ENCODE results near the gene GPR141. TPM values are rescaled to one million over a fixed set of nuclear protein-coding genes. Genes with fewer than 3 reads are reported as not detected.

Gene GPR141
- polyA plus RNA-seq, 1 donor (not counting 4 experiments of a cell fraction or from before 2014, with no cell fraction given) = not detected

DNA sequence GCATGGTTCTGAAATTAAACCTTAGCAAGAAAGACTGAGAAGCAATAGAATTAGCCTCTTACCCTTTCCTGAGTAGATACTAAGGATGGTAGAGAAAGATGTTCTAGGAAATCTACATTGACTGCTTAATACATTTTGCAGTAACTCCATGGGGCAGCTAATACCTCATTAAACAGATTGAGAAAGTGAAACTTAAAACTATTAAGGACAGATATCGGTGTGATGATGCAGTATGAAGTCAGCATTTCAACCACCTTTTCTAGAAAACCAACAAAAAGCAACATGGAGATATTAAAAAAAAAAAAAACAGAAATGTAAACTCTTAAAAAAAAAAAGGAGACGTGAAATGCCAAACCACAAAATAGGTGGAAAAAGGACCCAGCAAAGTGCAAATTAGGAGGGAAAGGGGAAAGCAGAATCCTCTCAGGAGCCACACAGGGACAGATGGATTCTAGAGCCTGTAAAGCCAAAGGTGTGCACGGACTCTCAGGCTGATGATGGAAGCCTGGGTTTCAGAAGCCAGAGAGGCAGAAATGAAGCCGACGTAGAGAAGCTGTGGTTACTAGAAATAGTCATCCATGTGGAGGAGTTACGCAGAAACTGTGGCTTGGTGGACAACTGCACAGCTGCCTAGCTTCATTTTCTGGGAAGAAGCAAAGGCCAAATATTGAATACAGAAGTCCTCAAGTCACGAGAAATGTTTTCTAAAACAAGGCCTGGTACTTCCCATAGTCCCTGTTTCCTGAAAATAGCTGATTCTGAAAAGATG is 38.1 kb upstream of the GPR141 start:
- Histone ChIP-seq H4K20me1 (ENCODE audit: control insufficient read depth, extremely low read depth, insufficient read depth, low read length) (no peaks in the 10 kb centered on the region), H3K79me2 (ENCODE audit: control insufficient read depth, insufficient read depth, low read length) (no peaks in the 10 kb centered on the region), H3K27ac (ENCODE audit: control insufficient read depth, insufficient read depth, low read length) (no peak overlapping the region), H3K9me1 (ENCODE audit: control insufficient read depth, extremely low read depth, insufficient read depth, low read length) (no peaks in the 10 kb centered on the region), H3K36me3 (ENCODE audit: control insufficient read depth in 2 of 2, extremely low read depth in 1 of 2, insufficient read depth in 2 of 2, low read length in 2 of 2) (no peaks in the 10 kb centered on the region), H2AFZ (ENCODE audit: control insufficient read depth, low read length) (no peak overlapping the region), H3K4me2 (ENCODE audit: control insufficient read depth, extremely low read depth, insufficient read depth, low read depth, low read length) (no peak overlapping the region), H3K9ac (ENCODE audit: control insufficient read depth, extremely low read depth, insufficient read depth, low read length) (no peak overlapping the region), H3K9me3 (ENCODE audit: control insufficient read depth, low read depth, low read length) (no peaks in the 10 kb centered on the region), H3K4me3 (ENCODE audit: control insufficient read depth in 2 of 3, extremely low read depth in 1 of 3, insufficient read depth in 2 of 3, low read depth in 1 of 3, low read length in 3 of 3) (no peak overlapping the region), H3K27me3 (ENCODE audit: control insufficient read depth, extremely low read depth, insufficient read depth, low read length) (no peaks in the 10 kb centered on the region), H3K4me1 (ENCODE audit: control insufficient read depth, extremely low read depth, insufficient read depth, low read length) (no peaks in the 10 kb centered on the region)
- dilution Hi-C loops (cut with MboI; ENCODE audit: extremely low pct_ligation_motif_present, low sequenced_read_pairs) = no loop called here
- DNase-seq (ENCODE audit: low read depth, low spot score) (no peak), FAIRE-seq (no peak)
- TF ChIP-seq, protein P1, sequence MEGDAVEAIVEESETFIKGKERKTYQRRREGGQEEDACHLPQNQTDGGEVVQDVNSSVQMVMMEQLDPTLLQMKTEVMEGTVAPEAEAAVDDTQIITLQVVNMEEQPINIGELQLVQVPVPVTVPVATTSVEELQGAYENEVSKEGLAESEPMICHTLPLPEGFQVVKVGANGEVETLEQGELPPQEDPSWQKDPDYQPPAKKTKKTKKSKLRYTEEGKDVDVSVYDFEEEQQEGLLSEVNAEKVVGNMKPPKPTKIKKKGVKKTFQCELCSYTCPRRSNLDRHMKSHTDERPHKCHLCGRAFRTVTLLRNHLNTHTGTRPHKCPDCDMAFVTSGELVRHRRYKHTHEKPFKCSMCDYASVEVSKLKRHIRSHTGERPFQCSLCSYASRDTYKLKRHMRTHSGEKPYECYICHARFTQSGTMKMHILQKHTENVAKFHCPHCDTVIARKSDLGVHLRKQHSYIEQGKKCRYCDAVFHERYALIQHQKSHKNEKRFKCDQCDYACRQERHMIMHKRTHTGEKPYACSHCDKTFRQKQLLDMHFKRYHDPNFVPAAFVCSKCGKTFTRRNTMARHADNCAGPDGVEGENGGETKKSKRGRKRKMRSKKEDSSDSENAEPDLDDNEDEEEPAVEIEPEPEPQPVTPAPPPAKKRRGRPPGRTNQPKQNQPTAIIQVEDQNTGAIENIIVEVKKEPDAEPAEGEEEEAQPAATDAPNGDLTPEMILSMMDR (optimal IDR thresholded peaks at IDR 0.05 in 1 of 3, IDR thresholded peaks at IDR 0.05 in 1 of 3, conservative IDR thresholded peaks at IDR 0.05 in 1 of 3; ENCODE audit: extremely low read depth in 1 of 3, insufficient read depth in 2 of 3, low read length in 3 of 3) = no peak
- TF ChIP-seq EZH2 (IDR thresholded peaks at IDR 0.05; ENCODE audit: low read length) = no peak

DNA sequence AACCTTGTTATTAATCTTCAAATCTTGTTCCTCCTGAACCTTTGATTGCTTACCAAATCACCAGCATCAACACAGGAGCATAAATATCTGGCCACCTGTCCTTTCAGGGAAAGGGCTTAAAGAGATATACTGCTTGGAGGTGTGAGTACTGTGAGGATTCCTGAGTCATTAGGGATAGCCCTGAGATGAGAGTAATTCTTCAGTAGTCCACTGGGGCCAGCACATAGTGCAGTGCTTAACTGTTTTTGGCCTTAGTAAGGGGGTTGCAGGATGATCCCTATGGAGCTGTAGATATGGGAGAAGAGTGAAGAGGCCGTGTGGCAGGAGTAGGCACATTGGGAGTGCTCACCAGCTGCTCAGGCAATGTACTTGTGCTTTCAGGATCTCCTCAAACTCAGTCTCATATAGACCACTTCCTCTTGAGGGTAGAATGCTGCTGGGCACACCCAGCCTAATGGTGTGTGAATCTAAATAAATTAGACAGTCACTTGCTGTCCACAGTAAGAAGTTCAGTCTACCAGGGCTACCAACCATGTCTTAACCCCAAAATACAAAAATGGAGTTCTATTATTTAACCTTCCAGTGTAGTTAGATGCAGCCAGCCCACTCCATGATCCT is 26.5 kb upstream of the GPR141 start:
- no peak overlapping the region for H3K4me3 ChIP-seq (ENCODE audit: control insufficient read depth in 2 of 3, extremely low read depth in 1 of 3, insufficient read depth in 2 of 3, low read depth in 1 of 3, low read length in 3 of 3)
- no peak overlapping the region for H3K27ac ChIP-seq (ENCODE audit: control insufficient read depth, insufficient read depth, low read length)
- DNase-seq (ENCODE audit: low read depth, low spot score) = no peak
- no peaks in the 10 kb centered on the region for H4K20me1 ChIP-seq (ENCODE audit: control insufficient read depth, extremely low read depth, insufficient read depth, low read length)
- no peak overlapping the region for H2AFZ ChIP-seq (ENCODE audit: control insufficient read depth, low read length)
- H3K9me1 ChIP-seq (ENCODE audit: control insufficient read depth, extremely low read depth, insufficient read depth, low read length) = no peaks in the 10 kb centered on the region
- no peak overlapping the region for H3K4me2 ChIP-seq (ENCODE audit: control insufficient read depth, extremely low read depth, insufficient read depth, low read depth, low read length)
- H3K79me2 ChIP-seq (ENCODE audit: control insufficient read depth, insufficient read depth, low read length) = no peaks in the 10 kb centered on the region
- no peaks in the 10 kb centered on the region for H3K27me3 ChIP-seq (ENCODE audit: control insufficient read depth, extremely low read depth, insufficient read depth, low read length)
- H3K9me3 ChIP-seq (ENCODE audit: control insufficient read depth, low read depth, low read length) = no peaks in the 10 kb centered on the region
- no peak overlapping the region for H3K9ac ChIP-seq (ENCODE audit: control insufficient read depth, extremely low read depth, insufficient read depth, low read length)
- no peaks in the 10 kb centered on the region for H3K36me3 ChIP-seq (ENCODE audit: control insufficient read depth in 2 of 2, extremely low read depth in 1 of 2, insufficient read depth in 2 of 2, low read length in 2 of 2)
- TF ChIP-seq EZH2 (IDR thresholded peaks at IDR 0.05; ENCODE audit: low read length) = no peak
- TF ChIP-seq, protein P1 (optimal IDR thresholded peaks at IDR 0.05 in 1 of 3, IDR thresholded peaks at IDR 0.05 in 1 of 3, conservative IDR thresholded peaks at IDR 0.05 in 1 of 3; ENCODE audit: extremely low read depth in 1 of 3, insufficient read depth in 2 of 3, low read length in 3 of 3) = no peak
- dilution Hi-C loops (cut with MboI; ENCODE audit: extremely low pct_ligation_motif_present, low sequenced_read_pairs) = no loop called here
- no peaks in the 10 kb centered on the region for H3K4me1 ChIP-seq (ENCODE audit: control insufficient read depth, extremely low read depth, insufficient read depth, low read length)
- FAIRE-seq = no peak

Data from keratinocyte (primary cell).